GM12864 (cell line): ENCODE results near the gene CCDC112.
"Not testable (repeated sequence)": the region's sequence is repeated elsewhere in the genome, so short reads cannot be mapped to it uniquely, and the experiment has no call there.

Experiments used
- DNase-seq: peaks from one replicate; pipeline ENCODE4 v3.0.0-alpha.2; 2011; ENCODE audit warnings: low read depth
- H3K4me3 ChIP-seq: 2 replicates; pipeline ENCODE4 v1.5.1; 2011; ENCODE audit warnings: mild to moderate bottlenecking, low read depth, low read length, control low read depth
- CTCF ChIP-seq: IDR thresholded peaks from 2 replicates; pipeline ENCODE4 v1.5.1; 2011; ENCODE audit warnings: low read depth, mild to moderate bottlenecking, moderate library complexity, low read length, control low read depth, inconsistent platforms; ENCODE audit errors: missing control alignments

The CCDC112 gene

GRCh38 chr5:115263078-115263380, 33.4 kb downstream of the CCDC112 start:
- peak overlapping the region; percentile 83 for H3K4me3 ChIP-seq
- TF ChIP-seq CTCF = no peak
- DNase-seq = no peak

DNA sequence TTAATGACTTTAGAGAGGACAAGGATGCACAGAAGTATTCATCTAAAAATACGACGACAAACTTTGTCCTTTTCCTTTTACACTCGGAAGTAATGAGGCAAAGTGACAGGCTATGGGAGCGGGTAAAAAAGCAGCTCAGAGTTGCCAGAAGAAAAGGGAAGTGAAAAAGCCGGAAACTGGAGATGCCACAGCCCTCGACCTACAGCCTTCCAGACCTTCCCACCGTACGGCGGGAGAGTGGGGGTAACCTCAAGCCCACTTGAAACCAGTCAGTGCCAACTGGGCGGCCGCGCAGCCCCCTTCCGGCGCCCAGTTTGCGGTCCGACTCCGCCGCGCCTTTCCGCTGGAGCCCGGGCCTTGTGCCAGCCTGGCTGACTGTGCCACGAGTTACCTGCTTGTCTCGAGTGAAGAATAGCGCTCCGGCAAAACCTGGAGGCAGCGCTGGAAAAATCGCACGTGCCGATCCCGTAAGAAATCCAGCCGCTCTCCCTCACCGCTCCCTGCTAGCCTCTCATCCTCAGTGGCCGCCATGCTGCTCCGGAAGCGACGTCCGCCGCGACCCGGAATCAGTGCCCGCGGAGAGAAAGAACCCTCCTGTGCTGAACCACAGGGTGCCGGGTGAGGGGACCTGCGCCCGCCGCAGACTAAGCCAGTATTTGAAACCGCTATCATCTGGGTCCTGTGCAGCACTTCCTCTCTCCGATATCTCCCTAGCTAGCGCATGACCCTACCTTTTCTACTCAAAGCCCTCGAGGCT, 34.0 kb downstream of the CCDC112 start, which contains the start of gene PGGT1B:
TSS of gene PGGT1B (minus strand) at position 557 of the 757 bp plus-strand sequence. CDS start at position 531, 26 bp downstream.
- peak; percentile 51 for DNase-seq

DNA sequence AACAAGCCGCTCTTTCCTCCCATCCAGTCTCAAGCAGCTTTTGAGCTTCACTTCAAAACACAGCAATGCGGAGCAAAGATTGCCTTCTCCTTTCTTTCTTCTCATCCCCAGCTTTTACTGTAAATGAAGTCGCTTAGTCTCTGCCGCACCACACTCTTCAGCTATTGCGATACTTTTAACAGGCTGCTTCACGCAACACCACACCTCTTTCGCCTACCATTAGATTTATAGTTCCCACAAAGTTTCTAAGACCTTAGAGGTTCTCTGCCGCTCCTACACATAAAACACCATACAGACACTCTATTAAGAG, 34.5 kb downstream of the CCDC112 start:
- no peak for TF ChIP-seq CTCF
- no peak for DNase-seq
- H3K4me3 ChIP-seq = peak overlapping the region; percentile 83

More for the DNA sequence above, 34.0 kb downstream of the CCDC112 start, which contains the start of gene PGGT1B:
- peak within 1 kb of the TSS; percentile 83 for H3K4me3 ChIP-seq
- no peak for TF ChIP-seq CTCF

DNA sequence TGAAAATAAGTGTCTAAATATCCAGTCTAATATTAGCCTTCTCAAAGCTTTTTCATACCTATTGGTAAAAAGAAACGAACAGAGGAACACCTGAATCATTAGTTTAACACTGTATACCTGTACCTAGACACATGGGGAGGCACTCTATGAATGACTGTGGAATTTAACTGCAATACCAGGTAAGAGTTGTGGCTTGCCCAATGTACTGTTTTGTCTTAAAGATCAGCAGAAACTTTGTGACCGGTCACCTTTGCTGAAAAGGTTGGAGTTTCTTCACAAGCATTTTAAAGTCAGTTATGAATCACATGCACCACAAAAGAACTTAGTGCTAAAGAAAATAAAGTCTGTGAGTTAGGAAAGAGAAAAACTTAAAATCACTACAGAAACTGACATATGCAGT, 36.2 kb downstream of the CCDC112 start:
- no peak for TF ChIP-seq CTCF
- no peak overlapping the region for H3K4me3 ChIP-seq
- DNase-seq = no peak

DNA sequence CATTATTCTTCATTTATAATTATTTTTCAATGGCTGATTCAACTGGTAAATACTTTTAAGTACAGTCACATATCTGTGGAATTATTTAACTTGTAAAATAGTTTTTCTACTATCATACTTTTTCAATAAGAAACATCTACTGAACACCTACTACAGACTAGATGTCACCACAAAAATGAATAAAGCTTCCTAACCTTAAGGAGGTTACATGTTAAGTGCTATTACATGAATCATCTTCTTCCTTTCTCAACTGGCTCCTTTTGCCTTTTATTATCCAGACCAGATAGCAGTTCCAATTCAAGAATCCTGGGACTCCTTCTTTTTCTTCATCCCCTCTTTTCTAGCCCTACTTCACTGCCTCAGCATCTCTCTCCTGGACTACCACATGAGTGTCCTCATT, 38.5 kb downstream of the CCDC112 start:
- H3K4me3 ChIP-seq = no peak overlapping the region
- TF ChIP-seq CTCF = no peak
- no peak for DNase-seq

DNA sequence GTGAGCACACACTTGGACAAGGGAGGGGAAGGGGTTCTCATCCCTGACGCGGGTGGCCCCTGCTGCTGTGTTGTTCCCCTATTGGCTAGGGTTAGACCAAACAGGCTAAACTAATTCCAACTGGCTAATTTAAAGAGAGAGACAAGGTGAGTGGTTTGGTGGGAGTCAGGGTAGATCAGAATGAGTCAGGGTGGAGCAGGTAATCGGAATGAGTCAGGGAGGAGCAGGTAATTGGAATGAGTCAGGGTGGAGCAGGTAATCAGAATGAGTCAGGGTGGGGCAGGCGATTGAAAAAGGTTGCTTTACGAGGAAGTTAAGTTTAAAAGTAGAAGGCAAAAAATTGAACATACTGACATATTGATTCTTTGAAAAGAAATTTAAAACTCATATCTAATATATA, 47.1 kb downstream of the CCDC112 start:
- not testable (repeated sequence) for H3K4me3 ChIP-seq, DNase-seq

DNA sequence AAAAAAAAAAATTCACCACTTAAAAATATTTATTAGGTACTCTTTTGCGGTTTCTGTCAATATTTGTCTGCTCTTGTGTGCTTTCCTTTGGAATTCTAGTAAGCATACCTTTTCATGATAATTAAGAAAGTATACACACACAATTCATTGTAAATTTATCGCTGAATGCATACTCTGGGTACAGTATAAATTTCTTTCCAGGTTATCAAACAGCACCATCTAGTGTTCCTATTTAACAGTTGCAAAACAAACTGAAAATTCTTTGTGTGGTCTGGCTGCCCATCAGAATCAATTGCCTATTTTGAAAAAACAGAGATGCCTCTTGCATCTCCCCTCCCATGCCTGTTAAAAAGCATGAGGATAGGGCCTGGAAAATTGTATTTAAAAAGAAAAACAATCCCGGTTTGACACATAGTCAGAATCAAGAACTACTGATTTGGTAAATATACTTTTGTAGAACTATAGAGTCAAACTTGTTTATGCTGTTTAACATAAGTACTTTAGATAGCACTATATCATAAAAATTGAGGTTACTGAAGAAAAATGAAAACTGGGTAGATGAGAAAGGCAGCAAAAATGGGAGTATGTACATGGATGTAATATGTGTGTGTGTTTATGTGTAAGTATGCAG, 50.0 kb downstream of the CCDC112 start:
- H3K4me3 ChIP-seq = no peak overlapping the region
- peak; percentile 48 for TF ChIP-seq CTCF
- no peak for DNase-seq
